ENCODE data around the gene PCDHB8.
"Not testable (repeated sequence)": the region's sequence is repeated elsewhere in the genome, so short reads cannot be mapped to it uniquely, and the experiment has no call there.

PCDHB8 gene

DNA sequence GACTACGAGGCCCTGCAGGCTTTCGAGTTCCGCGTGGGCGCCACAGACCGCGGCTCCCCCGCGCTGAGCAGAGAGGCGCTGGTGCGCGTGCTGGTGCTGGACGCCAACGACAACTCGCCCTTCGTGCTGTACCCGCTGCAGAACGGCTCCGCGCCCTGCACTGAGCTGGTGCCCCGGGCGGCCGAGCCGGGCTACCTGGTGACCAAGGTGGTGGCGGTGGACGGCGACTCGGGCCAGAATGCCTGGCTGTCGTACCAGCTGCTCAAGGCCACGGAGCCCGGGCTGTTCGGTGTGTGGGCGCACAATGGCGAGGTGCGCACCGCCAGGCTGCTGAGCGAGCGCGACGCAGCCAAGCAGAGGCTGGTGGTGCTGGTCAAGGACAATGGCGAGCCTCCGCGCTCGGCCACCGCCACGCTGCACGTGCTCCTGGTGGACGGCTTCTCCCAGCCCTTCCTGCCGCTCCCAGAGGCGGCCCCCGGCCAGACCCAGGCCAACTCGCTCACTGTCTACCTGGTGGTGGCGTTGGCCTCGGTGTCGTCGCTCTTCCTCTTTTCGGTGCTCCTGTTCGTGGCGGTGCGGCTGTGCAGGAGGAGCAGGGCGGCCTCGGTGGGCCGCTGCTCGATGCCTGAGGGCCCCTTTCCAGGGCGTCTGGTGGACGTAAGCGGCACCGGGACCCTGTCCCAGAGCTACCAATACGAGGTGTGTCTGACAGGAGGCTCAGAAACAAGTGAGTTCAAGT, 6.7 kb downstream of the PCDHB8 start:
- DNase-seq = not testable (repeated sequence)

DNA sequence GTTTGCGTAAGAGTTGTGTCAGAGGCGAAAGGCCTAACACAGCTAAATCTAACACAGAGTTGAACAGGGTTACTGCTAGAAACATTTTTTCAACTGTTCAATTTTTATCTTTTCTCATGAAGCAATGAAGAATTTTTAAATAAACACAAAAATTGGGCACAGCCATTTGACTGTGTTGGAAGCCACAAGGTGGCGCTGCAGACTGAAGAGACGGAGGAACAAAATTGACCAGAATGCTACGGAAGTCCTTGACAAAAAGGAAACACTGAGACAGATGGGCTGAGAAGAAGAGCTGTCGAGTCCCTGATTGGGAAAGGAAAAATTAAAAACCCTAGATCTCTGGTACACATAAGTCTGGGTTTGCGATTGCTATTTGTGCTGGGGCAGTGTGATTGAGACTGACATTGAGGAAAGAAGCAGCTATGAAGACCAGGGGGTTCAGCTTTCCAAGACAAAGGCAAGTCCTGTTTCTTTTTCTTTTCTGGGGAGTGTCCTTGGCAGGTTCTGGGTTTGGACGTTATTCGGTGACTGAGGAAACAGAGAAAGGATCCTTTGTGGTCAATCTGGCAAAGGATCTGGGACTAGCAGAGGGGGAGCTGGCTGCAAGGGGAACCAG, 9.4 kb downstream of the PCDHB8 start, which contains the start of gene PCDHB9:
PCDHB9 (plus strand) TSS at position 265 of the 616 bp plus-strand sequence; CDS start at position 423, 158 bp downstream.
- DNase-seq = no peak

- DNase-seq = not testable (repeated sequence)
Observed at GRCh38 chr5:141188682-141189081, 11.1 kb downstream of the PCDHB8 start.

DNA sequence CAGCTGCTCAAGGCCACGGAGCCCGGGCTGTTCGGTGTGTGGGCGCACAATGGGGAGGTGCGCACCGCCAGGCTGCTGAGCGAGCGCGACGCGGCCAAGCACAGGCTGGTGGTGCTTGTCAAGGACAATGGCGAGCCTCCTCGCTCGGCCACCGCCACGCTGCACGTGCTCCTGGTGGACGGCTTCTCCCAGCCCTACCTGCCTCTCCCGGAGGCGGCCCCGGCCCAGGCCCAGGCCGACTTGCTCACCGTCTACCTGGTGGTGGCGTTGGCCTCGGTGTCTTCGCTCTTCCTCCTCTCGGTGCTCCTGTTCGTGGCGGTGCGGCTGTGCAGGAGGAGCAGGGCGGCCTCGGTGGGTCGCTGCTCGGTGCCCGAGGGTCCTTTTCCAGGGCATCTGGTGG, 11.5 kb downstream of the PCDHB8 start:
- DNase-seq = not testable (repeated sequence)

- no peak for DNase-seq
Observed at GRCh38 chr5:141192110-141192725, 14.6 kb downstream of the PCDHB8 start, which contains the start of gene PCDHB10. TSS of gene PCDHB10 (plus strand) at chr5:141192353. CDS start at chr5:141192553, 200 bp downstream.

- not testable (repeated sequence) for DNase-seq
Observed at GRCh38 chr5:141194332-141194731, 16.7 kb downstream of the PCDHB8 start.

GRCh38 chr5:141196363-141196762, 18.8 kb downstream of the PCDHB8 start:
- DNase-seq = no peak

GRCh38 chr5:141199359-141200235, 22.0 kb downstream of the PCDHB8 start, which contains the start of gene PCDHB11:
TSS of gene PCDHB11 (plus strand) at chr5:141199627. CDS start at chr5:141199775, 148 bp downstream.
- DNase-seq = no peak

DNA sequence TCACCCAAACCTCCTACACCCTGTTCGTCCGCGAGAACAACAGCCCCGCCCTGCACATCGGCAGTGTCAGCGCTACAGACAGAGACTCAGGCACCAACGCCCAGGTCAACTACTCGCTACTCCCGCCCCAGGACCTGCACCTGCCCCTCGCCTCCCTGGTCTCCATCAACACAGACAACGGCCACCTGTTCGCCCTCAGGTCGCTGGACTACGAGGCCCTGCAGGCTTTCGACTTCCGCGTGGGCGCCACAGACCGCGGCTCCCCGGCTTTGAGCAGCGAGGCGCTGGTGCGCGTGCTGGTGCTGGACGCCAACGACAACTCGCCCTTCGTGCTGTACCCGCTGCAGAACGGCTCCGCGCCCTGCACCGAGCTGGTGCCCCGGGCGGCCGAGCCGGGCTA, 23.5 kb downstream of the PCDHB8 start:
- DNase-seq = not testable (repeated sequence)

DNA sequence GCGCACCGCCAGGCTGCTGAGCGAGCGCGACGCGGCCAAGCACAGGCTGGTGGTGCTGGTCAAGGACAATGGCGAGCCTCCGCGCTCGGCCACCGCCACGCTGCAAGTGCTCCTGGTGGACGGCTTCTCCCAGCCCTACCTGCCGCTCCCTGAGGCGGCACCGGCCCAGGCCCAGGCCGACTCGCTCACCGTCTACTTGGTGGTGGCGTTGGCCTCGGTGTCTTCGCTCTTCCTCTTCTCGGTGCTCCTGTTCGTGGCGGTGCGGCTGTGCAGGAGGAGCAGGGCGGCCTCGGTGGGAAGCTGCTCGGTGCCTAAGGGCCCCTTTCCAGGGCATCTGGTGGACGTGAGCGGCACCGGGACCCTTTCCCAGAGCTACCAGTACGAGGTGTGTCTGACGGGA, 24.1 kb downstream of the PCDHB8 start:
- not testable (repeated sequence) for DNase-seq

- no peak for DNase-seq
Observed at GRCh38 chr5:141208478-141208877, 30.9 kb downstream of the PCDHB8 start, which contains the start of gene PCDHB12. TSS of gene PCDHB12 (plus strand) at chr5:141208719. CDS start at chr5:141208908, 189 bp downstream.

GRCh38 chr5:141210281-141210680, 32.7 kb downstream of the PCDHB8 start:
- not testable (repeated sequence) for DNase-seq

- not testable (repeated sequence) for DNase-seq
Observed at GRCh38 chr5:141210849-141211248, 33.3 kb downstream of the PCDHB8 start.

DNA sequence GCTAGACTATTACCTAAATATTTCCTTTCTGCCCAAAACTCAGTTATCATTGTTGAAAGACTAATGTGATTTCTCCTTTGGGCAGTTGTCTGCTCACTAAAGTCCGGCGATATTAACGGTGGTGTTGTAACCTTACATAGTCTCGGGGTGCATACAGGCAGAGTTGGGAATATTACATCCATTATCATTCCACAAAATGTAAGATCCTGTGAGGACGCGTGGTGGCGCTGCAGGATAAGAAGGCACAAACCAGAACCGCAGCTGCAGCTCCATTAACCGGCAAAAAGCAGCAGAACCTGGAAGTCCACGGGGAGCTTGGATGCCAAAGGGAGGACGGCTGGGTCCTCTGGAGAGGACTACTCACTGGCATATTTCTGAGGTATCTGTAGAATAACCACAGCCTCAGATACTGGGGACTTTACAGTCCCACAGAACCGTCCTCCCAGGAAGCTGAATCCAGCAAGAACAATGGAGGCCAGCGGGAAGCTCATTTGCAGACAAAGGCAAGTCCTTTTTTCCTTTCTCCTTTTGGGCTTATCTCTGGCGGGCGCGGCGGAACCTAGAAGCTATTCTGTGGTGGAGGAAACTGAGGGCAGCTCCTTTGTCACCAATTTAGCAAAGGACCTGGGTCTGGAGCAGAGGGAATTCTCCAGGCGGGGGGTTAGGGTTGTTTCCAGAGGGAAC, 36.2 kb downstream of the PCDHB8 start, which contains the start of gene PCDHB13:
PCDHB13 (plus strand) TSS at position 264 of the 684 bp plus-strand sequence; CDS start at position 469, 205 bp downstream.
- DNase-seq = not testable (repeated sequence)

DNA sequence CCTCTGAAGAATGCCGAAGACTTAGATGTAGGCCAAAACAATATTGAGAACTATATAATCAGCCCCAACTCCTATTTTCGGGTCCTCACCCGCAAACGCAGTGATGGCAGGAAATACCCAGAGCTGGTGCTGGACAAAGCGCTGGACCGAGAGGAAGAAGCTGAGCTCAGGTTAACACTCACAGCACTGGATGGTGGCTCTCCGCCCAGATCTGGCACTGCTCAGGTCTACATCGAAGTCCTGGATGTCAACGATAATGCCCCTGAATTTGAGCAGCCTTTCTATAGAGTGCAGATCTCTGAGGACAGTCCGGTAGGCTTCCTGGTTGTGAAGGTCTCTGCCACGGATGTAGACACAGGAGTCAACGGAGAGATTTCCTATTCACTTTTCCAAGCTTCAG, 37.0 kb downstream of the PCDHB8 start:
- DNase-seq = not testable (repeated sequence)

DNA sequence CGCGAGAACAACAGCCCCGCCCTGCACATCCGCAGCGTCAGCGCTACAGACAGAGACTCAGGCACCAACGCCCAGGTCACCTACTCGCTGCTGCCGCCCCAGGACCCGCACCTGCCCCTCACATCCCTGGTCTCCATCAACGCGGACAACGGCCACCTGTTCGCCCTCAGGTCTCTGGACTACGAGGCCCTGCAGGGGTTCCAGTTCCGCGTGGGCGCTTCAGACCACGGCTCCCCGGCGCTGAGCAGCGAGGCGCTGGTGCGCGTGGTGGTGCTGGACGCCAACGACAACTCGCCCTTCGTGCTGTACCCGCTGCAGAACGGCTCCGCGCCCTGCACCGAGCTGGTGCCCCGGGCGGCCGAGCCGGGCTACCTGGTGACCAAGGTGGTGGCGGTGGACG, 37.9 kb downstream of the PCDHB8 start:
- not testable (repeated sequence) for DNase-seq

GRCh38 chr5:141216035-141216434, 38.4 kb downstream of the PCDHB8 start:
- DNase-seq = not testable (repeated sequence)

- peak; percentile 19 for DNase-seq
Observed at GRCh38 chr5:141223112-141223783, 45.7 kb downstream of the PCDHB8 start, which contains the start of gene PCDHB14. TSS of gene PCDHB14 (plus strand) at chr5:141223343. CDS start at chr5:141223506, 163 bp downstream.

DNA sequence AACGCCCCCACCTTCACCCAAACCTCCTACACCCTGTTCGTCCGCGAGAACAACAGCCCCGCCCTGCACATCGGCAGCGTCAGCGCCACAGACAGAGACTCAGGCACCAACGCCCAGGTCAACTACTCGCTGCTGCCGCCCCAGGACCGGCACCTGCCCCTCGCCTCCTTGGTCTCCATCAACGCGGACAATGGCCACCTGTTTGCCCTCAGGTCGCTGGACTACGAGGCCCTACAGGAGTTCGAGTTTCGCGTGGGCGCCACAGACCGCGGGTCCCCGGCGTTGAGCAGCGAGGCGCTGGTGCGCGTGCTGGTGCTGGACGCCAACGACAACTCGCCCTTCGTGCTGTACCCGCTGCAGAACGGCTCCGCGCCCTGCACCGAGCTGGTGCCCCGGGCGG, 47.3 kb downstream of the PCDHB8 start:
- not testable (repeated sequence) for DNase-seq

GRCh38 chr5:141225421-141225820, 47.8 kb downstream of the PCDHB8 start:
- DNase-seq = not testable (repeated sequence)
